T-cell (primary cell): ENCODE results near the gene TCF7L2. TPM values are rescaled to one million over a fixed set of nuclear protein-coding genes. Genes with fewer than 3 reads are reported as not detected.

ENCODE experiments used
- ATAC-seq, 4 experiments: fragments of 200-7000 bp in 3 of 4; fragments of 150-1000 bp in 1 of 4; cut with Tn5 transposase; replicated peaks in 1 of 4; 1 replicate in 3 of 4; 2 replicates in 1 of 4; pipeline ENCODE4 v1.10.0; 2021; ENCODE audit warnings: moderate library complexity in 3 of 4, mild to moderate bottlenecking in 2 of 4, moderate number of reproducible peaks in 1 of 4
- CTCF ChIA-PET, 2 donors: fragments of 300-600 bp; sonication (Branson Sonifier 250); formaldehyde crosslinking; loops; one replicate each; lab custom pipeline; 2022; ENCODE audit warnings: antibody characterized with exemption in 2 of 2; lab: Charles Lee
- POLR2A ChIA-PET, 2 donors: fragments of 300-600 bp; sonication (Branson Sonifier 250); formaldehyde crosslinking; loops; one replicate each; lab custom pipeline; 2022; ENCODE audit warnings: antibody characterized with exemption in 2 of 2; lab: Charles Lee
- DNase-seq, 35 experiments: peaks; one replicate each; pipeline versions ENCODE4 v3.0.0 to v3.0.0-alpha.2; 2013 to 2023
- H3K27ac ChIP-seq: one replicate; pipeline ENCODE4 v1.5.1; 2013; ENCODE audit warnings: low read length
- H3K27me3 ChIP-seq, 2 experiments: replicated peaks in 1 of 2; 1 replicate in 1 of 2; 2 replicates in 1 of 2; pipeline versions ENCODE4 v1.6.1 to v1.7.0; 2013; ENCODE audit warnings: low read length in 1 of 2, mixed read lengths in 1 of 2; ENCODE audit not compliant: control insufficient read depth in 2 of 2, insufficient read depth in 2 of 2; ENCODE audit errors: extremely low read depth in 1 of 2
- H3K36me3 ChIP-seq, 2 donors: 1 replicate in 1 of 2; 2 replicates in 1 of 2; pipeline versions ENCODE4 v1.6.1 to v1.7.0; 2013; ENCODE audit warnings: low read length in 1 of 2; ENCODE audit not compliant: control insufficient read depth in 2 of 2, insufficient read depth in 1 of 2; ENCODE audit errors: extremely low read depth in 1 of 2
- H3K4me1 ChIP-seq, 2 experiments: 1 replicate in 1 of 2; 2 replicates in 1 of 2; pipeline versions ENCODE4 v1.6.1 to v1.7.0; 2013; ENCODE audit warnings: low read length in 2 of 2, mixed read lengths in 1 of 2; ENCODE audit not compliant: insufficient read depth in 2 of 2, control insufficient read depth in 1 of 2; ENCODE audit errors: extremely low read depth in 1 of 2
- H3K4me3 ChIP-seq, 2 donors: 1 replicate in 1 of 2; 2 replicates in 1 of 2; pipeline versions ENCODE4 v1.5.1 to v1.7.0; 2013; ENCODE audit warnings: mild to moderate bottlenecking in 2 of 2, low read length in 1 of 2, moderate library complexity in 1 of 2; ENCODE audit not compliant: control insufficient read depth in 1 of 2; ENCODE audit errors: extremely low read depth in 1 of 2
- H3K9me3 ChIP-seq: 2 replicates; pipeline ENCODE4 v1.7.0; 2013
- H3K27ac Mint-ChIP-seq, 2 donors: one replicate each; pipeline ENCODE4 v1.8.0; 2020 to 2021; ENCODE audit warnings: mild to moderate bottlenecking in 2 of 2, mixed read lengths in 2 of 2
- H3K27me3 Mint-ChIP-seq, 2 donors: one replicate each; pipeline ENCODE4 v1.8.0; 2021 to 2022; ENCODE audit warnings: mixed read lengths in 2 of 2
- H3K36me3 Mint-ChIP-seq: one replicate; pipeline ENCODE4 v1.8.0; 2021; ENCODE audit warnings: mixed read lengths
- H3K4me1 Mint-ChIP-seq, 3 donors: one replicate each; pipeline ENCODE4 v1.8.0; 2020 to 2022; ENCODE audit warnings: mixed read lengths in 3 of 3, mild to moderate bottlenecking in 1 of 3
- H3K4me3 Mint-ChIP-seq, 3 donors: one replicate each; pipeline ENCODE4 v1.8.0; 2020 to 2022; ENCODE audit warnings: mild to moderate bottlenecking in 3 of 3, mixed read lengths in 3 of 3, moderate library complexity in 3 of 3
- H3K9me3 Mint-ChIP-seq, 3 donors: one replicate each; pipeline ENCODE4 v1.8.0; 2020 to 2022; ENCODE audit warnings: mixed read lengths in 3 of 3
- WGBS: methylation state at CpG from one replicate; pipeline ENCODE4 v1.1.5; 2013; ENCODE audit warnings: missing lambda C conversion rate; ENCODE audit not compliant: insufficient coverage; 5-methylcytosine and 5-hydroxymethylcytosine counted together
- total RNA-seq, 35 experiments: library from RNA in 6 of 35; stranded (reverse) in 6 of 35; fragments of 120-200 nt in 1 of 35; gene quantifications; one replicate each; pipeline versions ENCODE4 v1.2.1 to v1.2.4 and lab custom pipeline; 2013 to 2026

Gene TCF7L2
- total RNA-seq, 5 donors from 2014 or later (not counting 1 experiment from before 2014, with no cell fraction given), result 2.6 to 6.2 (median 3.3) TPM

- CTCF ChIA-PET, result no interaction called here
- WGBS, result 83% methylated on average over 1 of the region's 4 CpGs
- Mint-ChIP-seq H3K36me3 (no peaks in the 10 kb centered on the region), H3K27ac (no peak overlapping the region), H3K9me3 (no peaks in the 10 kb centered on the region), H3K4me1 (no peaks in the 10 kb centered on the region), H3K27me3 (peaks cover 0 to 10% of the 10 kb centered on the region in 2 donors), H3K4me3 (no peak overlapping the region)
- ATAC-seq (no peak), DNase-seq (no peak)
- POLR2A ChIA-PET, result no interaction called here
- H3K27ac ChIP-seq, result no peak overlapping the region
- H3K36me3 ChIP-seq, result no peaks in the 10 kb centered on the region
- no peak overlapping the region for H3K4me3 ChIP-seq
- peaks cover 0 to 3% of the 10 kb centered on the region in 2 experiments for H3K27me3 ChIP-seq
- H3K9me3 ChIP-seq, result no peaks in the 10 kb centered on the region
- no peaks in the 10 kb centered on the region for H3K4me1 ChIP-seq
Observed at GRCh38 chr10:112999102-112999501, 49.1 kb downstream of the TCF7L2 start.

GRCh38 chr10:113000442-113000841 lies 50.4 kb downstream of the TCF7L2 start:
- Mint-ChIP-seq H3K9me3 (no peaks in the 10 kb centered on the region), H3K36me3 (no peaks in the 10 kb centered on the region), H3K4me3 (no peak overlapping the region), H3K4me1 (peaks cover under 1 to 4% (median 2%) of the 10 kb centered on the region in 3 donors), H3K27me3 (peaks cover 2 to 13% of the 10 kb centered on the region in 2 donors), H3K27ac (no peak overlapping the region)
- CTCF ChIA-PET, result no interaction called here
- Histone ChIP-seq H3K9me3 (no peaks in the 10 kb centered on the region), H3K4me1 (peaks cover 0 to 8% of the 10 kb centered on the region in 2 experiments), H3K36me3 (no peaks in the 10 kb centered on the region), H3K4me3 (no peak overlapping the region), H3K27ac (no peak overlapping the region), H3K27me3 (peaks cover 0 to 10% of the 10 kb centered on the region in 2 experiments)
- POLR2A ChIA-PET, result no interaction called here
- DNase-seq (no peak), ATAC-seq (no peak)
- 100% methylated on average over 1 of the region's 6 CpGs for WGBS

- Histone ChIP-seq H3K4me3 (no peak overlapping the region), H3K9me3 (no peaks in the 10 kb centered on the region)
- POLR2A ChIA-PET, result no interaction called here
Observed at GRCh38 chr10:113000876-113001598, 51.0 kb downstream of the TCF7L2 start.

GRCh38 chr10:113001599-113002448 lies 51.8 kb downstream of the TCF7L2 start:
- CTCF ChIA-PET, result no interaction called here
- Mint-ChIP-seq H3K4me1 (peaks cover 12 to 18% (median 14%) of the 10 kb centered on the region in 3 donors), H3K9me3 (no peaks in the 10 kb centered on the region), H3K27me3 (peaks cover 13 to 26% of the 10 kb centered on the region in 2 donors), H3K36me3 (no peaks in the 10 kb centered on the region), H3K27ac (no peak overlapping the region), H3K4me3 (no peak overlapping the region)
- 76% methylated on average over 4 of the region's 8 CpGs for WGBS
- H3K4me1 ChIP-seq, result peaks cover 11 to 22% of the 10 kb centered on the region in 2 experiments
- POLR2A ChIA-PET, result no interaction called here
- H3K9me3 ChIP-seq, result no peaks in the 10 kb centered on the region
- H3K27ac ChIP-seq, result no peak overlapping the region
- peaks cover 0 to 15% of the 10 kb centered on the region in 2 experiments for H3K27me3 ChIP-seq
- no peak overlapping the region for H3K4me3 ChIP-seq
- ATAC-seq, result no peak
- no peak for DNase-seq
- H3K36me3 ChIP-seq, result no peaks in the 10 kb centered on the region

More at GRCh38 chr10:113000876-113001598, 51.0 kb downstream of the TCF7L2 start:
- H3K36me3 Mint-ChIP-seq, result no peaks in the 10 kb centered on the region
- H3K27ac Mint-ChIP-seq, result no peak overlapping the region
- peaks cover 7 to 18% of the 10 kb centered on the region in 2 donors for H3K27me3 Mint-ChIP-seq
- Histone ChIP-seq H3K4me1 (peaks cover 5 to 14% of the 10 kb centered on the region in 2 experiments), H3K36me3 (no peaks in the 10 kb centered on the region), H3K27me3 (peaks cover 0 to 12% of the 10 kb centered on the region in 2 experiments), H3K27ac (no peak overlapping the region)
- CTCF ChIA-PET, result no interaction called here
- no peak overlapping the region for H3K4me3 Mint-ChIP-seq
- ATAC-seq (no peak), DNase-seq (no peak)
- WGBS, result 93% methylated on average over 11 of the region's 14 CpGs
- no peaks in the 10 kb centered on the region for H3K9me3 Mint-ChIP-seq
- peaks cover 4 to 10% (median 7%) of the 10 kb centered on the region in 3 donors for H3K4me1 Mint-ChIP-seq

- no peak overlapping the region for H3K4me3 ChIP-seq
- WGBS, result no CpG with 5 or more reads among the region's 1 CpG
- ATAC-seq (no peak), DNase-seq (no peak)
- H3K4me3 Mint-ChIP-seq, result no peak overlapping the region
- no peaks in the 10 kb centered on the region for H3K9me3 Mint-ChIP-seq
- H3K27me3 ChIP-seq, result peaks cover 0 to 16% of the 10 kb centered on the region in 2 experiments
- no peak overlapping the region for H3K27ac Mint-ChIP-seq
- peaks cover 15 to 28% of the 10 kb centered on the region in 2 experiments for H3K4me1 ChIP-seq
- H3K36me3 ChIP-seq, result no peaks in the 10 kb centered on the region
- CTCF ChIA-PET, result no interaction called here
- H3K36me3 Mint-ChIP-seq, result no peaks in the 10 kb centered on the region
- H3K9me3 ChIP-seq, result no peaks in the 10 kb centered on the region
- POLR2A ChIA-PET, result interaction anchor here in 1 of 2 donors (0.6 kb wide), 1 partner anchor 43 kb away, joined by 3 read pairs; no protein-coding TSS in a partner anchor
- peaks cover 18 to 23% (median 20%) of the 10 kb centered on the region in 3 donors for H3K4me1 Mint-ChIP-seq
- no peak overlapping the region for H3K27ac ChIP-seq
- peaks cover 17 to 30% of the 10 kb centered on the region in 2 donors for H3K27me3 Mint-ChIP-seq
Observed at GRCh38 chr10:113002449-113002777, 52.4 kb downstream of the TCF7L2 start.

GRCh38 chr10:113003052-113003451 lies 53.0 kb downstream of the TCF7L2 start:
- DNase-seq, result no peak
- H3K36me3 ChIP-seq, result no peaks in the 10 kb centered on the region
- H3K4me1 Mint-ChIP-seq, result peaks cover 24 to 30% (median 27%) of the 10 kb centered on the region in 3 donors
- CTCF ChIA-PET, result no interaction called here
- no peak overlapping the region for H3K27ac Mint-ChIP-seq
- H3K4me3 ChIP-seq, result no peak overlapping the region
- ATAC-seq, result no peak
- H3K4me1 ChIP-seq, result peaks cover 22 to 34% of the 10 kb centered on the region in 2 experiments
- no peak overlapping the region for H3K27ac ChIP-seq
- peaks cover 21 to 31% of the 10 kb centered on the region in 2 donors for H3K27me3 Mint-ChIP-seq
- H3K9me3 ChIP-seq, result no peaks in the 10 kb centered on the region
- 67% methylated on average over 1 of the region's 3 CpGs for WGBS
- peaks cover 0 to 16% of the 10 kb centered on the region in 2 experiments for H3K27me3 ChIP-seq
- no peaks in the 10 kb centered on the region for H3K36me3 Mint-ChIP-seq
- H3K4me3 Mint-ChIP-seq, result no peak overlapping the region
- H3K9me3 Mint-ChIP-seq, result no peaks in the 10 kb centered on the region
- POLR2A ChIA-PET, result interaction anchor here in 1 of 2 donors (0.6 kb wide), 1 partner anchor 43 kb away, joined by 3 read pairs; no protein-coding TSS in a partner anchor
